HUES48 (cell line): ENCODE results near the gene LSAMP.

Source experiments
- H3K27ac ChIP-seq: one replicate; pipeline ENCODE4 v1.7.0; 2013; ENCODE audit warnings: low read depth, low read length, inconsistent platforms
- H3K27me3 ChIP-seq: 2 replicates; pipeline ENCODE4 v1.6.1; 2013; ENCODE audit warnings: mild to moderate bottlenecking, low read length; ENCODE audit not compliant: control insufficient read depth, insufficient read depth
- H3K36me3 ChIP-seq: 2 replicates; pipeline ENCODE4 v1.6.1; 2013; ENCODE audit warnings: low read length; ENCODE audit not compliant: control insufficient read depth, insufficient read depth
- H3K4me1 ChIP-seq: 2 replicates; pipeline ENCODE4 v1.6.1; 2013; ENCODE audit warnings: mild to moderate bottlenecking, low read length; ENCODE audit not compliant: control insufficient read depth, insufficient read depth
- H3K4me3 ChIP-seq: 2 replicates; pipeline ENCODE4 v1.5.1; 2013; ENCODE audit warnings: mild to moderate bottlenecking, low read depth, low read length
- H3K9ac ChIP-seq: 2 replicates; pipeline ENCODE4 v1.6.1; 2013; ENCODE audit warnings: mild to moderate bottlenecking, low read depth, low read length, moderate library complexity
- H3K9me3 ChIP-seq: 2 replicates; pipeline ENCODE4 v1.6.1; 2013; ENCODE audit warnings: low read length; ENCODE audit not compliant: control insufficient read depth, insufficient read depth

Gene LSAMP

GRCh38 chr3:115830764-115831395 lies 614.4 kb downstream of the LSAMP start:
- Histone ChIP-seq H3K4me3 (no peak overlapping the region), H3K27ac (no peak overlapping the region), H3K4me1 (peaks cover 20% of the 10 kb centered on the region), H3K9me3 (no peaks in the 10 kb centered on the region), H3K27me3 (no peaks in the 10 kb centered on the region), H3K9ac (no peak overlapping the region), H3K36me3 (no peaks in the 10 kb centered on the region)

GRCh38 chr3:115828401-115828800 lies 616.9 kb downstream of the LSAMP start:
- Histone ChIP-seq H3K4me3 (no peak overlapping the region), H3K27me3 (no peaks in the 10 kb centered on the region), H3K4me1 (peaks cover 20% of the 10 kb centered on the region), H3K36me3 (no peaks in the 10 kb centered on the region), H3K9me3 (no peaks in the 10 kb centered on the region), H3K27ac (no peak overlapping the region), H3K9ac (no peak overlapping the region)

- H3K4me3 ChIP-seq = no peak overlapping the region
Measured at GRCh38 chr3:115827495-115827894, 617.8 kb downstream of the LSAMP start.

GRCh38 chr3:115825046-115825445 lies 620.2 kb downstream of the LSAMP start:
- Histone ChIP-seq H3K4me1 (no peaks in the 10 kb centered on the region), H3K9ac (no peak overlapping the region), H3K27me3 (no peaks in the 10 kb centered on the region), H3K27ac (no peak overlapping the region), H3K36me3 (no peaks in the 10 kb centered on the region), H3K9me3 (no peaks in the 10 kb centered on the region), H3K4me3 (no peak overlapping the region)

More at GRCh38 chr3:115827495-115827894, 617.8 kb downstream of the LSAMP start:
- H3K27me3 ChIP-seq = no peaks in the 10 kb centered on the region
- H3K36me3 ChIP-seq = no peaks in the 10 kb centered on the region
- H3K9me3 ChIP-seq = no peaks in the 10 kb centered on the region
- no peak overlapping the region for H3K9ac ChIP-seq
- H3K27ac ChIP-seq = no peak overlapping the region
- H3K4me1 ChIP-seq = peaks cover 16% of the 10 kb centered on the region

DNA sequence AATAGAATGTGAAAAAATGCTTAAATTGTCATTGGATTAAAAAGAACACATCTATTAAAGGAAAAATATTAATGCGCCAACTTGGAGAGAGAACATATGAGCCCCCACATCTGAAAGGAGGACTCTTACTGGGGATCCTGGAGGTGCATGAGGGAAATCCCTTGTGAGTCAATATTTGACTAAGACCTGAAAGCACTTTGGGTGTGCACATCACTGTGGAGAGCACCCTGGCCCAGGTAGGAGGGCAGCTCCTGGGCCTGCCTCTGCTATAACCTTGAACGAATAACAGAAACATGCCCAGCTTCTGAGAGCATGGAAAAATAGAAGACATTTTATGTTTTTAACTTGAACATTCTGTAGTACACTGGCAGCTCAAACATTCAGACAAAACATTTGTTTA lies 622.2 kb downstream of the LSAMP start:
- Histone ChIP-seq H3K36me3 (no peaks in the 10 kb centered on the region), H3K4me1 (no peaks in the 10 kb centered on the region), H3K27ac (no peak overlapping the region), H3K27me3 (no peaks in the 10 kb centered on the region), H3K4me3 (no peak overlapping the region), H3K9me3 (no peaks in the 10 kb centered on the region), H3K9ac (no peak overlapping the region)

GRCh38 chr3:115822579-115822978 lies 622.7 kb downstream of the LSAMP start:
- Histone ChIP-seq H3K4me1 (no peaks in the 10 kb centered on the region), H3K36me3 (no peaks in the 10 kb centered on the region), H3K9me3 (no peaks in the 10 kb centered on the region), H3K9ac (no peak overlapping the region), H3K4me3 (no peak overlapping the region), H3K27me3 (no peaks in the 10 kb centered on the region), H3K27ac (no peak overlapping the region)

- no peak overlapping the region for H3K4me3 ChIP-seq
- no peaks in the 10 kb centered on the region for H3K4me1 ChIP-seq
- no peak overlapping the region for H3K9ac ChIP-seq
- H3K36me3 ChIP-seq = no peaks in the 10 kb centered on the region
- no peaks in the 10 kb centered on the region for H3K9me3 ChIP-seq
- H3K27ac ChIP-seq = no peak overlapping the region
- H3K27me3 ChIP-seq = no peaks in the 10 kb centered on the region
Measured at GRCh38 chr3:115819785-115820384, 625.4 kb downstream of the LSAMP start.

DNA sequence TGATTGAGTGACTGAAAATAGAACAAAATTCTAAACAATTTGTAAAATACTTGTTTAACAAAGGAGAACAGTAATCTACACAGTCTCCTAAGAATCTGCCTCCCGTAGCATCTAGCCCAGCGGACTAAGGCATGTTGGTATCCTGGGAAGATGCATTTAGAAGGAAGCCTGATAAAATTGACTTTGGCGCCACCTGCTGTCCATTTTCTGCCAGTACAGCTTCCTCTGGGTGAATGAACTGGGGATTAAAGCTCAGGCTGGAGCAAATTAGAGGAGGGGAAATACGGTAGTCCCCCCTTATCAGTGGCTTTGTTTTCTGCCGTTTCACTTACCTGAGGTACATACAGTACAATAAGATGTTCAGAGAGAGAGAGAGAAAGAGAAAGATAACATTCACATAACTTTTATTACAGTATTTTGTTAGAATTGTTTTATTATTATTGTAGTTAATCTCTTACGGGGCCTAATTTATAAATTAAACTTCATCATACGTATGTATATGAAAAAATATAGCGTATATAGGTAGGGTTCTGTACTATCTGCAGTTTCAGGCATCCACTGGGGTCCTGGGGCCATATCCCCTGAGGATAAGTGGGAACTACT lies 630.4 kb downstream of the LSAMP start:
- Histone ChIP-seq H3K9me3 (no peaks in the 10 kb centered on the region), H3K4me3 (no peak overlapping the region), H3K27me3 (no peaks in the 10 kb centered on the region), H3K9ac (no peak overlapping the region), H3K4me1 (peaks cover 9% of the 10 kb centered on the region), H3K36me3 (no peaks in the 10 kb centered on the region), H3K27ac (no peak overlapping the region)

- no peak overlapping the region for H3K27ac ChIP-seq
- H3K4me1 ChIP-seq = peaks cover 9% of the 10 kb centered on the region
- H3K4me3 ChIP-seq = no peak overlapping the region
- no peaks in the 10 kb centered on the region for H3K9me3 ChIP-seq
- no peaks in the 10 kb centered on the region for H3K36me3 ChIP-seq
- H3K27me3 ChIP-seq = no peaks in the 10 kb centered on the region
- H3K9ac ChIP-seq = no peak overlapping the region
Measured at GRCh38 chr3:115814006-115814405, 631.3 kb downstream of the LSAMP start.

DNA sequence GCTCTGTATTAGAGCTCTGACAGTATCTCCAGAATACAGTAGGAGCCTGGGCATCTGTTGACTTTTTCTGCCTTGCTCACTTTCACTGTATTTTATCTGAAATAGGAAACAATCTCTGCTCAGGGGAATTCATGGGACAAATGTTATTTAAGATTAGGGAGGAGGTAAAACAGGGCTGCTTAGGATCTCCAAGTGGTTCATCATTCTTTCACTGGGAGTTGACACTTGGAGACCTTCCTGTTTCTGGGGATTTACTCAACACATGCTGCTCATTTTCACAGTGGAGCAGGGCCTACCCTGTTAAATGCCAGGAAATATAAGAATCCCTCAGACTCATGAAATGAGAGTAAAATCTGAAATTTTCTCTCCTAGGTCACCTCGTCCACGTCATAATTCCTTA lies 636.5 kb downstream of the LSAMP start:
- Histone ChIP-seq H3K27ac (no peak overlapping the region), H3K9me3 (no peaks in the 10 kb centered on the region), H3K4me1 (peaks cover 33% of the 10 kb centered on the region), H3K9ac (no peak overlapping the region), H3K36me3 (no peaks in the 10 kb centered on the region), H3K27me3 (no peaks in the 10 kb centered on the region), H3K4me3 (no peak overlapping the region)

DNA sequence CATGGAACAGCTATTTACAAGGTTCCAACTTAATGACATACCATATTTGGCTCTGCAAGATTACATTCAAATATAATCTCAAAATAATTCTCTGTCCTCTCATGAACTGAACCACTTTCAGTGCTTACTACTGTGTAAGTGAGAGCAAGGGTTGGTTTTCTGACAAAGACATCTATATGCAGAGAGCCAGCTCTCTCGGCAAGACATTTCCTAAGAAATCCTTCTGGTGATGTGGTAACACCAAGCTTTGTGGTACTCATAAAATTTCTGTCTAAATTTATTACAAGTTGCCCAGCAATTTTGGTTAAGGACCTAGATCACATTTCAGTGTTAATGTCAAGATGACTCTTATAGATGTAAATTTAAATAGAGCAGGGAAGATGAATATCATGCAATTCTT lies 637.0 kb downstream of the LSAMP start:
- no peaks in the 10 kb centered on the region for H3K36me3 ChIP-seq
- H3K9ac ChIP-seq = no peak overlapping the region
- H3K9me3 ChIP-seq = no peaks in the 10 kb centered on the region
- peaks cover 38% of the 10 kb centered on the region for H3K4me1 ChIP-seq
- H3K4me3 ChIP-seq = no peak overlapping the region
- no peaks in the 10 kb centered on the region for H3K27me3 ChIP-seq
- no peak overlapping the region for H3K27ac ChIP-seq
